ENCODE data around the gene DDIT4.

GRCh38 chr10:72316748-72317435 lies 43.2 kb downstream of the DDIT4 start:
- TF ChIP-seq CTCF (IDR thresholded peaks at IDR 0.05; ENCODE audit: insufficient read depth, low read length) (no peak), REST (IDR thresholded peaks at IDR 0.05; ENCODE audit: insufficient replicate concordance, low read depth) (no peak), SPI1 (IDR thresholded peaks at IDR 0.05; ENCODE audit: borderline replicate concordance, low read depth) (no peak), POLR2AphosphoS5 (IDR thresholded peaks at IDR 0.05; ENCODE audit: low read depth) (peak; percentile 98), GABPA (IDR thresholded peaks at IDR 0.05; ENCODE audit: low read depth) (peak; percentile 45; the same call in 1 of the 2 replicates)

Measured in HL-60 (cell line).